Prostate gland (tissue), 2 donors: Measurements from ENCODE around the gene SHROOM3. TPM values are rescaled to one million over a fixed set of nuclear protein-coding genes. Genes with fewer than 3 reads are reported as not detected.

Experiments
- DNase-seq: peaks from one replicate; pipeline ENCODE4 v3.0.0-alpha.2; 2019; ENCODE audit warnings: low spot score
- H3K27ac ChIP-seq, 2 donors: fragments of 200-600 bp; sonication (generic); 2 replicates each; pipeline ENCODE4 v1.5.1; 2017 to 2019
- H3K27me3 ChIP-seq: fragments of 200-600 bp; sonication (generic); replicated peaks from 2 replicates; pipeline ENCODE4 v1.5.1; 2019; ENCODE audit not compliant: insufficient read depth
- H3K36me3 ChIP-seq, 2 donors: fragments of 200-600 bp; sonication (generic); 1 replicate in 1 of 2; 2 replicates in 1 of 2; pipeline versions ENCODE4 v1.5.1 to v1.8.1; 2017 to 2019
- H3K4me1 ChIP-seq: fragments of 200-600 bp; sonication (generic); replicated peaks from 2 replicates; pipeline ENCODE4 v1.5.1; 2019
- H3K4me3 ChIP-seq, 2 donors: fragments of 200-600 bp; sonication (generic); 2 replicates each; pipeline ENCODE4 v1.5.1; 2017 to 2019
- H3K9me3 ChIP-seq: fragments of 200-600 bp; sonication (generic); 2 replicates; pipeline ENCODE4 v1.5.1; 2017
- POLR2A ChIP-seq: fragments of 450-650 bp; IDR thresholded peaks from one replicate; pipeline ENCODE4 v1.6.1; 2016; ENCODE audit warnings: antibody characterized with exemption, mild to moderate bottlenecking
- POLR2AphosphoS5 ChIP-seq: sonication (generic); formaldehyde crosslinking; IDR thresholded peaks from one replicate; pipeline ENCODE4 v1.6.1; 2017; ENCODE audit warnings: antibody characterized with exemption
- WGBS: methylation state at CpG from one replicate; pipeline ENCODE4 v1.1.5; 2018; 5-methylcytosine and 5-hydroxymethylcytosine counted together
- intact Hi-C: fragments of 100-400 bp; cut with DNase I; formaldehyde crosslinking; loops from one replicate; pipeline ENCODE4 v1.14.2; 2022
- total RNA-seq, 2 donors: library from RNA; depleted of rRNA; stranded (reverse); fragments of >200 nt; gene quantifications; one replicate each; pipeline ENCODE4 v1.1.0, GENCODE V29; 2016
- TF ChIP-seq, protein P1 (sequence below), 4 experiments: fragments of 200-600 bp in 2 of 4; fragments of 450-650 bp in 2 of 4; sonication (generic) in 2 of 4; IDR thresholded peaks; 1 replicate in 3 of 4; 2 replicates in 1 of 4; pipeline ENCODE4 v1.5.1; 2016 to 2019; ENCODE audit warnings: antibody characterized with exemption in 4 of 4, mild to moderate bottlenecking in 2 of 4, moderate library complexity in 2 of 4

SHROOM3 gene
- total RNA-seq, 2 donors from 2014 or later = 107 to 137 TPM

DNA sequence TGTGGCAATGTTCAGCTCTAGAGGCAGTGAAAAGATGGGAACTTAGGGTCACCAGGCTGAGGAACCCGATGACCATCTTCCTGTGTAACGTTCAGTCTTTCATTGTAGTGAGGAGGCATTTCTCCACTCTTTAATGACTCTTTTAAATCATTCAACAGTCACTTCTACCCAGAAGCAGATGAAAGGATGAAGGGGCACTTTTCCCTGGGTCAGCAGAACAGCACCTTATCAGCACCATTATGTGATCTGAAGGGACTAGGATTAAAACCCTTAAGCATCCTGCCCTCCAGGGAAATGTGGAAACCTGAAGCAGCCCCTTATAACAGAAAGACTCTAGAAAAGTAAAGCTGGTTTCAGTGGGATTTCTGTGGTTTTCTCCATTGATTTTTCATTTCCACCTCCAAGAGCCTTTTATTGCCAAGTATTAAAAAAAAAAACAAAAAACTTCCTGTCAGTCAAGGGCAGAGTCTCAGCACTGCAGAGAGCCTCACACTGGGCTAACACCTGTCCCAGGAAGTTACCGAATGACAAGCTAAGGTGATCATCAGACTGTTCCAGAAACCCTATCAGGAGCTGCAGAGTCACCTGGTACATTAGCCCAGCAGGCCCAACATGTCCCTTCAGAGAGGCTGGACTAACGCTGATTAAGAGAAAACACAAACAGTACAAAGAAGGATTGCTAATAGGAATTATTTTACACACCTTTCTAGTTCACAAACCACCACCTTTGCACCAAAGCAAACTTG lies 185.9 kb downstream of the SHROOM3 start:
- intact Hi-C loops = loop anchor here (5.0 to 10.0 kb wide), 2 partner anchors 106 to 116 kb away; no protein-coding TSS in a partner anchor
- no peak for DNase-seq
- H3K4me1 ChIP-seq = peaks cover 9% of the 10 kb centered on the region
- peak overlapping the region; percentile 17 to 74 for H3K27ac ChIP-seq
- TF ChIP-seq POLR2AphosphoS5 (no peak), POLR2A (no peak)
- TF ChIP-seq, protein P1, sequence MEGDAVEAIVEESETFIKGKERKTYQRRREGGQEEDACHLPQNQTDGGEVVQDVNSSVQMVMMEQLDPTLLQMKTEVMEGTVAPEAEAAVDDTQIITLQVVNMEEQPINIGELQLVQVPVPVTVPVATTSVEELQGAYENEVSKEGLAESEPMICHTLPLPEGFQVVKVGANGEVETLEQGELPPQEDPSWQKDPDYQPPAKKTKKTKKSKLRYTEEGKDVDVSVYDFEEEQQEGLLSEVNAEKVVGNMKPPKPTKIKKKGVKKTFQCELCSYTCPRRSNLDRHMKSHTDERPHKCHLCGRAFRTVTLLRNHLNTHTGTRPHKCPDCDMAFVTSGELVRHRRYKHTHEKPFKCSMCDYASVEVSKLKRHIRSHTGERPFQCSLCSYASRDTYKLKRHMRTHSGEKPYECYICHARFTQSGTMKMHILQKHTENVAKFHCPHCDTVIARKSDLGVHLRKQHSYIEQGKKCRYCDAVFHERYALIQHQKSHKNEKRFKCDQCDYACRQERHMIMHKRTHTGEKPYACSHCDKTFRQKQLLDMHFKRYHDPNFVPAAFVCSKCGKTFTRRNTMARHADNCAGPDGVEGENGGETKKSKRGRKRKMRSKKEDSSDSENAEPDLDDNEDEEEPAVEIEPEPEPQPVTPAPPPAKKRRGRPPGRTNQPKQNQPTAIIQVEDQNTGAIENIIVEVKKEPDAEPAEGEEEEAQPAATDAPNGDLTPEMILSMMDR (IDR thresholded peaks at IDR 0.05) = no peak
- no peaks in the 10 kb centered on the region for H3K36me3 ChIP-seq
- WGBS = 65% methylated on average over 4 of the region's 4 CpGs
- H3K9me3 ChIP-seq = no peaks in the 10 kb centered on the region
- H3K4me3 ChIP-seq = no peak overlapping the region
- no peaks in the 10 kb centered on the region for H3K27me3 ChIP-seq

DNA sequence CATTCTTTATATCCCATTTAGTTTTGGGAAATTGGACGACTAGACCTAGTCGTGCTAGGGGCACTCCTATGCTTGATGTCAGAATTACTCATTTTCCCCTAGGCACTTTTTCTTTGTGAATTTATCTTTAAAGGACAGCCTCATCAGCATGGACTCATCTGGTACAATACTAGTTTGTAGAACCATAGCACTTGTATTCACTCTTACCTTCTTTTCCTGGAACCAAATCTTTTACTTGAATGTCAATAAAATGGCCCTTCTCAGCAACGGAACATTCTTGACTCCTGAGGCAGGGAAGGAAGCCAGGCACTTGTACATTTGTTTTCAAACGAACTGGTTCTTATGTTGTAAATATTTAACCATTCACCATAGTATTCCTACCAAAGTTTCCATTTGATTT lies 187.1 kb downstream of the SHROOM3 start:
- TF ChIP-seq POLR2AphosphoS5 (peak; percentile 82), POLR2A (no peak)
- TF ChIP-seq, protein P1 (IDR thresholded peaks at IDR 0.05) = no peak
- H3K4me3 ChIP-seq = no peak overlapping the region
- H3K27ac ChIP-seq = peak overlapping the region; percentile 67 to 74
- intact Hi-C loops = loop anchor here (5.0 to 10.0 kb wide), 2 partner anchors 107 to 115 kb away; no protein-coding TSS in a partner anchor
- no peaks in the 10 kb centered on the region for H3K9me3 ChIP-seq
- peaks cover 9% of the 10 kb centered on the region for H3K4me1 ChIP-seq
- WGBS = 33% methylated on average over 4 of the region's 4 CpGs
- H3K27me3 ChIP-seq = no peaks in the 10 kb centered on the region
- DNase-seq = peak; percentile 79
- H3K36me3 ChIP-seq = no peaks in the 10 kb centered on the region

DNA sequence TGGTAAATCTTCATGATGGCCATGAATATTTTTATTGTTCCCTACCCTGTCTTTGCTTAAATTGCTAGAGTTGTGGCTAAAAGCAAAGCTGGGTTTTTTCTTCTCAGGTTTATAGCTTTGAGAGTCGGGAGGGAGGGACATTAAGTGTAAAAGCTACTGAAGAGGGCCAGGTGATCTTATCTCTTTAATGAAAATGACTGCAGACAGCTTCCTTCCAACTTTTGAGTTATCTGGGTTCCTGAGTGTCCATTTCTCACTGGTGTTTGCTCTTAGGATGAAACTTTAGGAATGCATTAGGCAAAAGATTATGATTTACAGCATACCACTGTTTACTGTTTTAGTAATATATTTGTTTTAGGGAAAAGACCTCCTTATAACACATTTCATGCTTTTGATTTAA lies 187.7 kb downstream of the SHROOM3 start:
- no peak for DNase-seq
- intact Hi-C loops = loop anchor here (5.0 to 10.0 kb wide), 2 partner anchors 108 to 115 kb away; no protein-coding TSS in a partner anchor
- Histone ChIP-seq H3K9me3 (no peaks in the 10 kb centered on the region), H3K27me3 (no peaks in the 10 kb centered on the region), H3K4me3 (no peak overlapping the region), H3K36me3 (no peaks in the 10 kb centered on the region), H3K27ac (peak overlapping the region; percentile 67 to 74), H3K4me1 (peaks cover 9% of the 10 kb centered on the region)
- TF ChIP-seq, protein P1 (IDR thresholded peaks at IDR 0.05) = no peak
- TF ChIP-seq POLR2A (no peak), POLR2AphosphoS5 (no peak)
- WGBS = 10% methylated on average over 1 of the region's 1 CpG

DNA sequence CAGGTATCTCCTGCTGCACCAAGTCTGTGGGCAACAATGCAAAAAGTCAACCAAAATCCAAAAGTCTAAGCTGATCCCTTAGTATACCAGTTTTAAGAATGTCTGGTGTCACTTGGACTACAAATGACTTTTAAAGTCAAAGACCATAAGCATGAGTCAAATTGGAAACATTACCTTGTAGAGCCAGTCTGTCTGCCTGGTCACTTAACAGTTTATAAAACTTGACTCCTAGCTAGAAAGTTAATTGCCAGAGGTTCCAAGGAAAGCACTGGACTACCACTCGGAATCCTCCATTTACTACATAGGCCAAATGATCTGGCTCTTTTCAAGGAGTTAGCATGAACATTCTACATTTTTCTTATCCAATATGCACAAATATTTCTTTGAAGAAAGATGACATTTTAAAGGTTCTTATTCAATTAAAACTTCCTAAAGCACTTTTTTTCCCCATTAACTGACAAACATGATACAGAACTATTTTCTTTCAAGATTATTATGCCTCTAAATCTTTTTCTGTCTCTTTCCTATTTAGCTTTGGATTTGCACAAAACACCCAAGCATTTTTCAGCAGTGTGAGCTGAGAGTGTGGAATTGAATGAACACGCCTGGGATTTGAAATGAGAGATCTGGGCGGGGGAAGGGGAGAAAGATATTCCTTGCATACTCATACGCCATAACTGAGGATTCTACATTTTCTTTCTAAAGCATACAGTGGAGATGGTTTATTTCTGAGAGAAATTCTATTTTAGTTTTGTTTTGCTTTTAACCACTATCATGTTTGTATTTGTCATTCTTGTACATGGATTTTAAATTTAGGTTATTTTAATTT lies 188.4 kb downstream of the SHROOM3 start:
- peak overlapping the region; percentile 67 to 74 for H3K27ac ChIP-seq

More for the DNA sequence above, 188.4 kb downstream of the SHROOM3 start:
- Histone ChIP-seq H3K4me1 (peaks cover 9% of the 10 kb centered on the region), H3K9me3 (no peaks in the 10 kb centered on the region), H3K36me3 (no peaks in the 10 kb centered on the region), H3K27me3 (no peaks in the 10 kb centered on the region), H3K4me3 (no peak overlapping the region)
- peak; percentile 67 for DNase-seq
- peak; percentile 78 for TF ChIP-seq POLR2AphosphoS5
- TF ChIP-seq, protein P1 (IDR thresholded peaks at IDR 0.05) = no peak
- WGBS = 72% methylated on average over 4 of the region's 4 CpGs
- intact Hi-C loops = loop anchor here (5.0 to 10.0 kb wide), 2 partner anchors 109 to 114 kb away; no protein-coding TSS in a partner anchor
